ENCODE results near the gene FASTKD1.
A peak's percentile ranks its signal among the peaks of the same experiment; 100 is the strongest.
"Not testable (repeated sequence)": the region's sequence is repeated elsewhere in the genome, so short reads cannot be mapped to it uniquely, and the experiment has no call there.

Gene FASTKD1, protein sequence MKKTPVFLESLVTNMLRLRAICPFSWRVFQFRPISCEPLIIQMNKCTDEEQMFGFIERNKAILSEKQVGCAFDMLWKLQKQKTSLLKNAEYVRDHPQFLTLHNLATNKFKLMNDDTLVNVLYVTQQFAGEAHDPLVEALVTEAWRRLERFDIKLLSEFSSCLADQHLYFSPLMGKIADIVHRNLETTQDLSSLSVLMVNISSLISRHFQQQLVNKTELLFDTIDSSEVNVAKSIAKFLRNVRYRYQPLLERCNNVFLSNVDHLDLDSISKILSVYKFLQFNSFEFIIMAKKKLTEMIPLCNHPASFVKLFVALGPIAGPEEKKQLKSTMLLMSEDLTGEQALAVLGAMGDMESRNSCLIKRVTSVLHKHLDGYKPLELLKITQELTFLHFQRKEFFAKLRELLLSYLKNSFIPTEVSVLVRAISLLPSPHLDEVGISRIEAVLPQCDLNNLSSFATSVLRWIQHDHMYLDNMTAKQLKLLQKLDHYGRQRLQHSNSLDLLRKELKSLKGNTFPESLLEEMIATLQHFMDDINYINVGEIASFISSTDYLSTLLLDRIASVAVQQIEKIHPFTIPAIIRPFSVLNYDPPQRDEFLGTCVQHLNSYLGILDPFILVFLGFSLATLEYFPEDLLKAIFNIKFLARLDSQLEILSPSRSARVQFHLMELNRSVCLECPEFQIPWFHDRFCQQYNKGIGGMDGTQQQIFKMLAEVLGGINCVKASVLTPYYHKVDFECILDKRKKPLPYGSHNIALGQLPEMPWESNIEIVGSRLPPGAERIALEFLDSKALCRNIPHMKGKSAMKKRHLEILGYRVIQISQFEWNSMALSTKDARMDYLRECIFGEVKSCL

DNA sequence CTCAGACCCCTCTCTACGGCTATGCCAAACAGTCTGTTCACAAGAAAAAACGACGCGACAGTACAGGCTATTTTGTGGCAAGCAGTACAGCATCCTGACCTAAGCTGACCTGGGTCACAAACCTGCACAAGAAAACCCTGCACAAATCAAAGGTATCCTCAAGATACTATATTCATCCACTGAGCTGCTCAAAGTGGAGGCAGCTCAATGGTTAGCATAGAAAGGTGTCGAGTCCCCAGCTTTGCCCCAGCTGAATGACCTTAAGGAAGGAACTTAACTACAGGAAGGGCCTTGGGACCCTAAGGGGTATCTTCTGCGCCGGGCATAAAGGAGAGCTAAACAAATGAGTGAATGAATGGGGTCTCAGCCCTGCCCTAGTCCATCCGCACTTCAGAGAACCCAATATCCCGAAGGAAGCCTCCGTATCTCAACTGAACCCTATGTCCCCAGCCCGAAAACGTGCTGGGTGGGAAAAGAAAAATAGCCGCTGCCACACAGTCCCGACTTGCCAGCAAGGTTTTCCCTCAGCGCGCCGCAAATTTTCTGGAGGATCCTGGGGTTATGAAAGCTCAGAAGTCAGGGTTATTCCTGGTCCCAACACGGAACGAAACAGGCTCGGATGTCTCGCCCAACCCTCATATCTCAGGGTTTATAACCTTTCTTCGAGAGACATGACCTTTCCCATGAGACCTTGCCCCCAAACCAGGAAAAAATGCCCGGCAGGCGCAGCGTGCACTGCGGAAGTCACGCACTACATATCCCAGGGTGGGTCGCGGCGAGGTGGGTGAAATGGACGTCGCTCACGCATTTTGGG is at the start of gene FASTKD1:
TSS of gene FASTKD1 (minus strand) at position 706 of the 814 bp plus-strand sequence. CDS start 1,836 bp downstream, outside the sequence.
- DNase-seq = peak; percentile 95

DNA sequence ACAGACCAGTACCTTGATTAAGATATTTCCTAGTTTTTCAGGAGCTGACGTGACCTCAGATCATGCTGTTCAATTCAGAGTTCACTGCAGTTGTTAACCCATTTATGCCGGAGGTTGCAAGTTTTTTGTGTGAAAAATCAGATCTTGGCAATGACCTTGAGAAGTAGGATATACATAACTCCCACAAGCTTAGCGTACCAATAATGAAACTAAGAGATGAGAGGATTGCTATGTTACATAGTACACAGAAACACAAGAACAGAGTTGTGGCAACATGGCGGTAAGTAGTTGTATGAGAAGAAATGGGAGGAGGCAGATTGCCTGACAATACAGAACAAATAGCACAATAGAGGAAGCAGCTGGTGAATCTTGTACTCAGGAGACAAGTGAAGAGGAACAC is 49.6 kb upstream of the FASTKD1 start:
- DNase-seq = no peak

DNA sequence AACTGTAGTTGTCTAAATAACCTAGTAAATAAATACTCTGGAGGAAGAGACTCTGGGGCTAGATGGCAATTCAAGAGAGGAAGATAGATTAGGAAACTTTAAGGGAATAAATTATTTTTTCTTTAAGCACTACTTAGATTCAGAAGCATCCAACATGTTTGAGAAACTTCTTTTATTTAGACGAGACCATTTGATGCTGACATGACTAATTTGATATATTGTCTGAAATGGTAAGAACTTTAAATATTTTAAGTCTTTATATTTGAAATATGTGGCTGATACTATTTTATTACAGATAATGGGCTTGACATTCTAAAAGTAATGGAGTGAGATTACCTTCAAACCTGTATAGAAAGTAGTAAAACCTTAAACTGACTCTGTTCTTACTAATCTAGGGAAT is 46.8 kb upstream of the FASTKD1 start:
- no peak for DNase-seq

DNA sequence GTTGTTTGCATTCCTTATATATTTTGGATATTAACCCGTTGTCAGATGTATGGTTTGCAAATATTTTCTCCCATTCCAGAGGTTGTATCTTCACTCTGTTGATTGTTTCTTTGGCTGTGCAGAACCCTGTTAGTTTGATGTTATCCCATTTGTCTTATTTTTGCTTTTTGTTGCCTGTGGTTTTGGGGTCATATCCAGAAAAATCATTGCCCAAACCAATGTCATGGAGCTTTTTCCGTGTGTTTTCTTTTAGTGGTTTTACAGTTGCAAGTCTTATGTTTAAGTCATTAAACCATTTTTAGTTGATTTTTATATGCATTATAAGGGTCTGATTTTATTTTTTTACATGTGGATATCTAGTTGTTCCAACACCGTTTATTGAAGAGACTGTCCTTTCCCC is 46.3 kb upstream of the FASTKD1 start:
- DNase-seq = no peak

DNA sequence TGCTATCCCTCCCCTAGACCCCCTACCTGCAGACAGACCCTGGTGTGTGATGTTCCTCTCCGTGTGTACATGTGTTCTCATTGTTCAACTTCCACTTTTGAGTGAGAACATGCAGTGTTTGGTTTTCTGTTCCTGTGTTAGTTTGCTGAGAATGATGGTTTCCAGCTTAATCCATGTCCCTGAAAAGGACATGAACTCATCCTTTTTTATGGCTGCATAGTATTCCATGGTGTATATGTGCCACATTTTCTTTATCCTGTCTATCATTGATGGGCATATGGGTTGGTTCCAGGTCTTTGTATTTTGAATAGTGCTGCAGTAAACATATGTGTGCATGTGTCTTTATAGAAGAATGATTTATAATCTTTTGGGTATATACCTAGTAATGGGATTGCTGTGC is 42.3 kb upstream of the FASTKD1 start:
- not testable (repeated sequence) for DNase-seq

DNA sequence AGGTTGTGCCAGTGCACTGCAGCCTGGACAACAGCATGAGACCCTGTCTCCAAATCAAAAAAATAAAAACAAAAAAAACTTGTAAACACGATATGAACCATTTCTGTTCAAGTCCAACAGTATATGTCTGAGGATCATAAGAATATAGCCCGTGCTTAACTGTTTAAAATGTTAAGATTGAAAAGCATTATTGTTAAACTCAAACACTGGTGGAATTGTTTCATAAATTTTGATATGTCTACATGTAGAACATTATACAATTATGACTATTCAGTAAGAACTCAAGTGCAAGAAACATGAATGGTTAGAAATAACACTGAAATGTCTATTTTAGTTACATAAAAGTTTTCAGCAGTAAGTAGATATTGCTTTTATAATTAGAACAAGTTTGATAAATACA is 40.2 kb upstream of the FASTKD1 start:
- DNase-seq = no peak

DNA sequence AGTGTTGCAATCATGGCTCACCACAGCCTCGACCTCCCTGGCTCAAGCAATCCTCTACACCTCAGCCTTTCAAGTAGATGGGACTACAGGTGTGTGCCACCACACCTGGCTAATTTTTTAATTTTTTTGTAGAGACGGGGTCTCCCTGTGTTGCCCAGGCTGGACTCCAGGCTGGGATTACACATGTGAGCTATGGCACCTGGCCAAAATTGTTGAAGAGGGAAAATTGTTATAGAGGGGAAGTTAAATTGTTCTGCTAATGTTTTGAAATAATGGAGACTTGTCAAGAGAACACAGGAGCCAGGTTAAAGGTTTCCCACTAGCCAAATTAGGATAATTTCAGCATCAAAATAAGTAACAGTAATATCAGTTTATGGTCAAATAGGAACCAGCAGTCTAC is 35.6 kb upstream of the FASTKD1 start:
- no peak for DNase-seq

DNA sequence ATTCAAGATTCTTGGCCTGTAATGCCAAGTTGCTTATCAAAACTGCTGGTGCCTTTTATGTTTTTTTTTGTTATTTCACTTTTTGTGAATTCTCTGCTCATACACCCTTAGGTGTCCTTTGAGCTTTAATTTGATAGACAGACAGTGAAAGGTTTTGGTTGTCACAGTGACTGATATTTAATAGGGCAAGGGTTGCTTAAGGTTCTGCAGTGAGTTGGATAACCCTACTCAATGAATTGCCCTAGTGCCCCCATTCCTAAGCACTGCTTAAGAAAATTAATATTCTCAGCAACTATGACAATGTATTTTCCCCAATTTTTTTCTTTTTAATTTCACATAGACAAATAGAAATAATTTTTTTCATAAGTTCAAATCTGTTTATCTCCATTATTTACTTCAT is 25.9 kb upstream of the FASTKD1 start:
- DNase-seq = no peak

DNA sequence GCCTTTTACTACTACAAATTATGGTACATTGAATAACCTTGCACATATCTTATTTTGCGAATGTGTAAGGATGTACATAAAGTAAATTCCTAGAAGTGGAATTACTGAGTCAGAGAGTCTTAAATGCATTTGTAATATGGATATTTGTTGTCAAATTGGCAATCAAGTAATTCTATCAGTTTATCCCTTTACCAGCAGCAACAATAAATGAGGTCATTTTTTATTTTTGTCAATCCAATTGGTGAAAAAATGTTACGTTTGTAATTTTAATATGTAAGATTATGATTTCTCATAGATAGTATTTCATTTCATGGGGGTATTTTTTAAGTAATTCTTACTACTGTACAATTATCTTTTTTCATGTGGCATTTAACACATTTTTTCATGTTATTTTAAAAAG is 25.3 kb upstream of the FASTKD1 start:
- DNase-seq = no peak

DNA sequence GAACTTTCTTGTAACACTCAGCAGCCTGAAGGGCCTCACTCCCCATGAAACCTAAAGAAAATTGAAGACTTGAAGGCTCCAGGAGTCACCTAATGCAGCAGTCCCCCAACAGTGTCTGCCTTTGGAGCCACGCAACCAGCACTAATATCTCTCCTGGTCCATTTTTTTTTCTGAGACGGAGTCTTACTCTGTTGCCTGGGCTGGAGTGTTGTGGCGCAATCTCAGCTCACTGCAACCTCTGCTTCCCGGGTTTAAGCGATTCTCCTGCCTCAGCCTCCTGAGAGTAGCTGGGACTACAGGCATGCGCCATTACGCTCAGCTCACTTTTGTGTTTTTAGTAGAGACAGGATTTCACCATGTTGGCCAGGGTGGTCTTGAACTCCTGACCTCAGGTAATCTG is 22.9 kb upstream of the FASTKD1 start:
- DNase-seq = not testable (repeated sequence)

DNA sequence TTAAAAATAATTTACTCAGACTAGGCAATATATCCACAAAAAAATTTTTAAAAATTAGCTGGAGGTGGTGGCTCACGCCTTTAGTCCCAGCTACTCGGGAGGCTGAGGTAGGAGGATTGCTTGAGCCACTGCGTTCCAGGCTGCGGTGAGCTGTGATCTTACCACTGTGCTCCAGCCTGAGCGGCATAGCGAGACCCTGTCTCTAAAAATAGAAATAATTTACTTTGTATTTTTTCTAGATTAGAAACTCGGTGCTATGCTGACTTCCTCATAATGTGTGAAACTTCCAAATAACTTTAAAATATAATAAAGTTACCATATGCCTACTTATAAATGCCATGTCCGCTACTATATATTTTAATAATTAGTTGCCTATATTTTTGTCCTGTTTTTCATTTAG is 17.1 kb upstream of the FASTKD1 start:
- DNase-seq = no peak

DNA sequence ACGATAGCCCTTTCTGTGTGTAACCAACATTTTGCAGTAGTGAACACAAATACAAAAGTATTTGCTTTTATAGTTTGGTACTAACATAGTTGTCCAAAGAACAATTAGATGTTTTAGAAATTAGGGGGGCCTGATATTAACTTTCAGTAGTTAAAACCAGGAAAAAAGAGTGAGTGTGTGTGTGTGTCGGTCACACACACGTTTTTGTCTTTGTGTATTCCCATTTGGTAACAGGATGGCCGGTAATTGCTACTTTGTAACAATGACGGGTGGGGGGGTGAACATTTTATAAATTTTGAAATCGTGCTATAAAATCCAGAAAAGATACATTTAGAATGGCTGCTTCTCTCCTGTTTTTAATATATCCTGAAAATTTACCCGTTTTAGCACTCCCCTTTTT is 12.0 kb upstream of the FASTKD1 start:
- DNase-seq = no peak

DNA sequence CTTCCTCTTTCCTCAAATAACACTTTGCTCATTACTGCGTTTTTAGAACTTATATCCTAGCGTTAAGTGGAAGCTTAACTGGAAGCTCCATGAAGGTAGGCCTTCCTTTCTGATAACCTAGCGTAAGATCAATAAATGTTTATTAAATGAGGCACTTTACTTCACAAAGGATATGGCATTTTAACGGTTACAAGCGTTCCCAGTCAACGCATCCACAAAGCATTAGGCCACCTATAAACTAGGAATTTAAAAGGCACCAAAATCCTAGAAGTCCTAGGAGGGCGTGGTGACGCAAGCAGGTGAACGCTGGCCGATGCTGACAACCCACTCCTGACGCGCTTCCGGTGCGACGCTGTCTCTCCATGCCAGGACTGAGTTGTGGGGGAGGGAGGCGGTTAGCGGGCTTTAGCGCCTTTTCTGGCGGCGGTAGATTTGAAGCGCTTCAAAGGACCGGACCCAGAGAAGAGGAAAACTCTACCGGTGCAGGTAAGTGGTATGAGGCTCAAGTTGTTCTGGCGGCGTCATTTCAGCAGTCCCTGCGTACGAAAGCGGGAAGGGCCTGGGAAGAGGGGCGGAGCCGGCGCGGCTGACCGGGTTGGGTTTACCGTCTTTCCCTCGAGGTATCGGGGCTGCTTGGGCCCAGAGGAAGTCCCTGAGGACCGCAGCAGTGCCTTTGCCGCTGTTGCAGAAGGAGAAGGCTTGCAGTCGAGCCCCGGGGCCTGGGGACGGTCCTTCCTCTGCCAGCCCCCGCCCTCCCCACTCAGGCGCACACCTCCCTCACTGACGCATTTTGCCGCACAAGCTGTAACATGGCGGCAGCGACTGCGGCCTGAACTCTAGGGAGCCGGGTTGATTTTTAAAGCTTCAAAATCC is 10.6 kb upstream of the FASTKD1 start, which contains the start of gene PPIG:
TSS of gene PPIG (plus strand) at position 347 of the 873 bp plus-strand sequence. CDS start 19,691 bp downstream, outside the sequence.
- DNase-seq = peak; percentile 95

DNA sequence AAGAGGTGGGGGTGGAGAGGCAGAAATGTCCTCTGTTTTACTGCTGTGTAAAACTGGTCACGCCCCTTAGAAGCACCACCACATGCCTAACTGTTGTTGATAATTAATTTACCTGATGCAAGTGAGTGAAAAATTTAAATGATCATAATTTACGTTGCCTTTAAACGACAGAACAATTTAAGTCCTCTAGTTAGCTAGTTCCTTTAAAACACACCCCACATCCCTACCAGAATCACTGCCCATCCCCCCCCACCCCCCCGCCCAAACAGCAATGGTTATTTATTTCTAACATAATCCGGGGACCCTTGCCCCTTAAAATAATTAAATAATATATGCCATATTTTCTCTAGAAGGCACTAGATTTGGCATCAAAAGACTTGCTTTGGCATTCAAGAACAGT is 9.9 kb upstream of the FASTKD1 start:
- DNase-seq = no peak

DNA sequence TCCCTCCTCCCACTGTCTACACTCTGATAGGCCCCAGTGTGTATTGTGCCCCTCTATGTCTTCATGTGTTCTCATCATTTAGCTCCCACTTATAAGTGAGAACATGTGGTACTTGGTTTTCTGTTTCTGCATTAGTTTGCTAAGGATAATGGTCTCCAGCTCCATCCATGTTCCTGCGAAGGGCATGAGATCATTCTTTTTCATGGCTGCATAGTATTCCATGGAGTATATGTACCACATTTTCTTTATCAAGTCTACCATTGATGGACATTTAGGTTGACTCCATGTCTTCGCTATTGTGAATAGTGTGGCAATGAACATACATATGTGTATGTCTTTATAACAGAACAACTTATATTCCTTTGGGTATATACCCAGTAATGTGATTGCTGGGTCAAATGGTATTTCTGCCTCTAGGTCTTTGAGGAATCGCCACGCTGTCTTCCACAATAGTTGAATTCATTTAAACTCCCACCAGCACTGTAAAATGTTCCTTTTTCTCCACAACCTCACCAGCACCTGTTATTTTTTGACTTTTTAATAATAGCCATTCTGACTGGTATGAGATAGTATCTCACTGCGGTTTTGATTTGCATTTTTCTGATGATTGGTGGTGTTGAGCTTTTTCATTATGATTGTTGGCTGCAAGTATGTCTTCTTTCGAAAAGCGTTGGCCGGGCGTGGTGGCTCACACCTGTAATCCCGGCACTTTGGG is 9.0 kb upstream of the FASTKD1 start:
- not testable (repeated sequence) for DNase-seq

DNA sequence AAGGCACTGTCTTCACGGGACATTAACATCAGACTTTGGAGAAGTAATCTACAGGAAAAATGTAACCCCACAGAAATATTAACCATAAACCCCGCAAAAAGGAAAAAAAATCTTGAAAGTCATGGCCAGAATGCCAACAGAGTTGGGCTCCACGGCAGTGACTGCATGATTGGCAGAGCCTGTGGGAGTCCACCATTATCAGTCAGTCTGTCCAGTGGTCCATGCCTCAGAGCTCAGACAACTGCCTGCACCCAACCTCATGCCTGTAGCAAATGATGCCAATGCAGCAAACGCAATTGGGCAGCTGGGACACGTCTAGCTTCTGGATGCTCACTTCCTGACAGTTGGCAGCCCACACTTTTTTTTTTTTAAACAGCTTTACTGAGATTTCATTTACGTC is 5.4 kb upstream of the FASTKD1 start:
- DNase-seq = no peak

DNA sequence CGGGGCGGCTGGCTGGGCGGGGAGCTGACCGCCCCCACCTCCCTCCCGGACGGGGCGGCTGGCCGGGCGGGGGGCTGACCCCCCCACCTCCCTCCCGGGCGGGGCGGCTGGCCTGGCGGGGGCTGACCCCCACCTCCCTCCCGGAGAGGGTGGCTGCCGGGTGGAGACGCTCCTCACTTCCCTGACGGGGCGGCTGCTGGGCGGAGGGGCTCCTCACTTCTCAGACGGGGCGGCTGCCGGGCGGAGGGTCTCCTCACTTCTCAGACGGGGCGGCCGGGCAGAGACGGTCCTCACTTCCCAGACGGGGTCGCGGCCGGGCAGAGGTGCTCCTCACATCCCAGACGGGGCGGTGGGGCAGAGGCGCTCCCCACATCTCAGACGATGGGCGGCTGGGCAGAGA is 1.6 kb upstream of the FASTKD1 start:
- not testable (repeated sequence) for DNase-seq

DNA sequence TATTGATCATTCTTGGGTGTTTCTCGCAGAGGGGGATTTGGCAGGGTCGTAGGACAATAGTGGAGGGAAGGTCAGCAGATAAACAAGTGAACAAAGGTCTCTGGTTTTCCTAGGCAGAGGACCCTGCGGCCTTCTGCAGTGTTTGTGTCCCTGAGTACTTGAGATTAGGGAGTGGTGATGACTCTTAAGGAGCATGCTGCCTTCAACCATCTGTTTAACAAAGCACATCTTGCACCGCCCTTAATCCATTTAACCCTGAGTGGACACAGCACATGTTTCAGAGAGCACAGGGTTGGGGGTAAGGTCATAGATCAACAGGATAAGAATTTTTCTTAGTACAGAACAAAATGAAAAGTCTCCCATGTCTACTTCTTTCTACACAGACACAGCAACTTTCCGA is 874 bp upstream of the FASTKD1 start:
- not testable (repeated sequence) for DNase-seq

DNA sequence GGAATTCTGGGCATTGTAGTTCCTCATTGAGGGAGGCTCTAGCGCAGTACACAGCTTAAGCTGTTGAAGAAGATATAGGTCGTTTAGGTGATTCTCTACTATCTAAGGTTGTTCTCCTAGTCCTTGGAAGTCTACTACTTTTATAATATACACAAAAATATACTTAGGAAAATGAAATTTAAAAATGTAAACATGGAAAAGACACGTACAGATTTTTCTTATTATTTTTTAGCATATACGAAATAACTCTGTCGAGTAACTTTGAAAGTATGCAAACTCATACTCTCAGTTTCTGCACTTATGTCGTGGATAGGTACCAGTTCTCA is 272 bp upstream of the FASTKD1 start:
- DNase-seq = no peak

DNA sequence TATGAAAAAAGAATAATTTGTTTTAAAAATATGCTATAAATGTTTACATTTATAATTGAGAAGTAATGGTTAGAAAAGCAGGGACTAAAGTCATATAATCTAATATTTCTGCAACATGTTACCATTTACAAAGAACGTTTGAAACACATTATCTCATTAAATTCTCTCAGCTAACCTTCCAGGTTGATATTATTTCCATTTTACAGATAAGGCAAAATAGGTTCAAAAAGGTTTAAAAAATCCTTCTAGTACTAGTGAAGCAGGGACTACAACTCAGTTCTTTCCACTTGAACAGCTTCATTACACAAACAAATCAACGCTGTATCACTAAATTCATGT is 875 bp downstream of the FASTKD1 start:
- DNase-seq = no peak

DNA sequence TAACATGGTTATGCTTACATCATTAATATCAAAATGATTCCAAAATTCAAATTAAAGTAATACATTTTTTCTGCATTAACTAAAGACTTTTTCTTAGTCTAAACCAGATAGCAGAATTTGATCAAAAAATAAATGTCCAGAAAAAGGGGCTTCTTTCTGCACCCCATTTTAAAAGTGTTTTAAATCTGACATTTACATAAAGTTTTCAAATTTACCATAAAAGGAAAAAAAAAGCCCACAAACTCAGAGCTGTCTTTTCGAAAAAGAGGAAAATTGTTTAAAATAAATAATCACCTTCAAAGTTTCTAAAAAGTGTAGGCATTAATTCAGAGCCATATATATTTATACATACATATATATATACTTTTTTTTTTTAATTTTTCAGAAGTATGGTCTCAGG is 1.5 kb downstream of the FASTKD1 start:
- no peak for DNase-seq

DNA sequence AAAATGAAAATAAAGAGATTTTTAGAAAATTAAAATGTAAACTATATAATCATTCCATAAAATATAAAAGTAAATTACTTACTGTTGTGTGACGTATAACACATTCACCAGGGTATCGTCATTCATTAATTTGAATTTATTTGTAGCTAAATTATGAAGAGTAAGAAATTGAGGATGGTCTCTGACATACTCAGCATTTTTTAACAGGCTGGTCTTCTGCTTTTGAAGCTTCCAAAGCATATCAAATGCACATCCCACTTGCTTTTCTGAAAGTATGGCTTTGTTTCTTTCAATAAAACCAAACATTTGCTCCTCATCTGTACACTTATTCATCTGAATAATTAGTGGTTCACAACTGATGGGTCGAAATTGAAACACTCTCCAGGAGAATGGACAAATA is 2.1 kb downstream of the FASTKD1 start:
- DNase-seq = no peak

All from RPMI8226 (cell line).